ENCODE results near the gene CHD1.

The CHD1 gene

DNA sequence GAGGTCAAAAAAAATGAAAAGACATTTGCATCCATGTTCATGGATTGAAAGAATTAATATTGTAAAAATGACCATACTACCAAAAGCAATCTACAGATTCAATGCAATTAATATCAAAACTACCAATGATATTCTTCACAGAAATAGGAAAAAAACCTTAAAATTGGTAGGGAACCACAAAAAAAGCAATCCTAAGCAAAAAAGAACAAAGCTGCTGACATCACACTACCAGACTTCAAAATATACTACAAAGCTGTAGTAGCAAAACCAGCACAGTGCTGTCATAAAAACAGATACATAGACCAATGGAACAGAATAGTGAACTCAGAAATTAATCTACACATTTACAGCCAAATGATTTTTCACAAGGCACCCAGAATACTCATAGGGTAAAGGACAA, 121.0 kb downstream of the CHD1 start:
- in situ Hi-C loops (cut with HindIII; ENCODE audit: low sequenced_read_pairs), result no loop called here
- TF ChIP-seq, protein P1, sequence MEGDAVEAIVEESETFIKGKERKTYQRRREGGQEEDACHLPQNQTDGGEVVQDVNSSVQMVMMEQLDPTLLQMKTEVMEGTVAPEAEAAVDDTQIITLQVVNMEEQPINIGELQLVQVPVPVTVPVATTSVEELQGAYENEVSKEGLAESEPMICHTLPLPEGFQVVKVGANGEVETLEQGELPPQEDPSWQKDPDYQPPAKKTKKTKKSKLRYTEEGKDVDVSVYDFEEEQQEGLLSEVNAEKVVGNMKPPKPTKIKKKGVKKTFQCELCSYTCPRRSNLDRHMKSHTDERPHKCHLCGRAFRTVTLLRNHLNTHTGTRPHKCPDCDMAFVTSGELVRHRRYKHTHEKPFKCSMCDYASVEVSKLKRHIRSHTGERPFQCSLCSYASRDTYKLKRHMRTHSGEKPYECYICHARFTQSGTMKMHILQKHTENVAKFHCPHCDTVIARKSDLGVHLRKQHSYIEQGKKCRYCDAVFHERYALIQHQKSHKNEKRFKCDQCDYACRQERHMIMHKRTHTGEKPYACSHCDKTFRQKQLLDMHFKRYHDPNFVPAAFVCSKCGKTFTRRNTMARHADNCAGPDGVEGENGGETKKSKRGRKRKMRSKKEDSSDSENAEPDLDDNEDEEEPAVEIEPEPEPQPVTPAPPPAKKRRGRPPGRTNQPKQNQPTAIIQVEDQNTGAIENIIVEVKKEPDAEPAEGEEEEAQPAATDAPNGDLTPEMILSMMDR (IDR thresholded peaks at IDR 0.05; ENCODE audit: low read depth, low read length, missing control alignments), result no peak
- DNase-seq (ENCODE audit: low read depth), result no peak
- H3K4me3 ChIP-seq (ENCODE audit: low read depth, low read length), result no peak overlapping the region

DNA sequence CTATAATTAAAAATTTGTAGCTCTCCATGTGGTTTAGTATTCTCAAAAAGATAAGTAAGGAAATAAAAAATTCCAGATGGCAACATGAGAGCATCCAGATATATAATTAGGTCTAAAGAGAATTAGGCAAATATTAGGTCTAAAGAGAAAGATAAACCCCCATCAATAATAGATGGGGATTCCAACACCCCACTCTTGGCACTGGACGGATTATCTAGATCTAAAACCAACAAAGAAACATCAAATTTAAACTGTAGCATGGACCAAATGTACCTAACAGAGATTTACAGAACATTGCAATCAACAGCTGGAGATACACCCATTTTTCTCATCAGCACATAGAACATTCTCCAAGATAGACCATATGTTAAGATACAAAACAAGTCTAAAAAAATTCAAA, 123.7 kb downstream of the CHD1 start:
- no peak overlapping the region for H3K4me3 ChIP-seq (ENCODE audit: low read depth, low read length)
- in situ Hi-C loops (cut with HindIII; ENCODE audit: low sequenced_read_pairs), result no loop called here
- TF ChIP-seq, protein P1 (IDR thresholded peaks at IDR 0.05; ENCODE audit: low read depth, low read length, missing control alignments), result no peak
- no peak for DNase-seq (ENCODE audit: low read depth)

DNA sequence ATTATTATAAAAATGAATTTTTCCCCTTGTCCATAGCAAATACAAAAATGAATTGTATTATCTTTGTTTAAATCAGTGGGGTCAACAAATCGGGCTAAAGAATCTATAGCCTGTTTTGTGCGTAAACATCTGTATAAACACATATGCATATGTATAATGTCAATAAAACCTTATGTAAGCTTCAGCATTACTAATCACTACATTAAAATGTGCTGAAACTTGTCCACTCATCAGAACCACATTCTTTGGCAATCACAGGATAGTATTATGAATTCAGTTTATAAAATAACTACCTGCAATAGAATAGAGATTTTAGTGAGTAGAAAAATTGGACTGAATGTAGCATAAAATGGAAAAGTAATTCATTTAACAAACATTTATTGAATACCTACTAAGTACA, 124.7 kb downstream of the CHD1 start:
- in situ Hi-C loops (cut with HindIII; ENCODE audit: low sequenced_read_pairs), result no loop called here
- H3K4me3 ChIP-seq (ENCODE audit: low read depth, low read length), result no peak overlapping the region
- TF ChIP-seq, protein P1 (IDR thresholded peaks at IDR 0.05; ENCODE audit: low read depth, low read length, missing control alignments), result no peak
- DNase-seq (ENCODE audit: low read depth), result no peak

Measured in astrocyte of the cerebellum (primary cell).